GM21717 (cell line): Measurements from ENCODE around the gene DUSP19.

Experiments
- ATAC-seq: cut with Tn5 transposase; IDR thresholded peaks from one replicate; pipeline ENCODE4 v1.9.1; 2021; ENCODE audit warnings: mild to moderate bottlenecking, moderate library complexity; ENCODE audit not compliant: unreplicated experiment

DUSP19 gene

DNA sequence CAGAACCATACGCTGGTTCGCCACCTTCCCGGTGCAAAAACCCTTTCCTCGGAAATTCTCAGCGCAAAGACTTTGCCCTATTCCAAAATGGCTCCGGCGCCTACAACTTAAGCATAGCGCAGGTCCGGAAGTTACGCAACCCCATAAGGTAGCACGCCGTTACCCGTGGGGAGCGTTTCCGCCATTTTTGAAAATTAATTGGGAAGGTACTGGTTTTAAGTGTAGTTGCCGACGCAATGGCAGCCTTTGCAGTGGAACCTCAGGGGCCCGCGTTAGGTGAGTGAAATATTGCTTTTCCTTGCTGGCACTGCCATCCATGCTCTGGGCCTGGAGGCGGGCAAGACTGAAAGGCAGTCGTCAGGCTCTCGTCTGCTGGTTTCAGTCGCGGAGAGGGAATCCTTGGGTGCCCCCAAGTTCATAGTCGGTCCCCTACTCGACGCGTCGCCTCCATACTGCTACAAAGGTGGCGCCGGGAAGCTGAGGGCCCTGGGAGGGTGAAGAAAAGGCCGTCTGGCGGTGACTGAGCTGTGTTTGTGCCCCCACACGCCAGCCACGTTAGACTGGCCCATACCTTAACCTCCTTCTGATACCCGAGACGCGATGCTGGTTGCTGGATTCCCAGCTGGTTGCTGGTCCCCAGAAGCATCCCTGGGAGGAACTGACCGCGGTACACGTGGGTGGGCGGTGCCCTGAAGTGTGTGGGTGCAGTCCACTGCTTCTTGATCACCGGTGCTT lies 45.8 kb downstream of the DUSP19 start, which contains the start of gene NUP35:
Gene NUP35, plus strand, starts transcription at position 222 of the 735 bp plus-strand sequence. Its CDS starts 15 bp downstream, at position 237.
- ATAC-seq = peak; percentile 94

DNA sequence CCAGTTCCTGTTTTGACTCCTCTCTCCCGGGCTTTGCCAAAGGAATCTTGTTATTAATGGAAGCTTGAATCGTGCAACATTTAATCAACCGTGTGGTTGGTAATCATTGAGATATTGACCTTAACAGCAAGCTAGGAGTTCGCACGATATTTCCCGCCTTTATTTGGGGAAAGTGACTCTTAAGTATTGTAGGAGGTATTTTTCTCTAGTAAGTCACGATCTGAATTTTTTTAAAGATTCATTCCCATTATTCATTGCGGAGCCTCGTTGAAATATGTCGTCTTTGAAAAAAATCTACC lies 46.4 kb downstream of the DUSP19 start:
- ATAC-seq = no peak

DNA sequence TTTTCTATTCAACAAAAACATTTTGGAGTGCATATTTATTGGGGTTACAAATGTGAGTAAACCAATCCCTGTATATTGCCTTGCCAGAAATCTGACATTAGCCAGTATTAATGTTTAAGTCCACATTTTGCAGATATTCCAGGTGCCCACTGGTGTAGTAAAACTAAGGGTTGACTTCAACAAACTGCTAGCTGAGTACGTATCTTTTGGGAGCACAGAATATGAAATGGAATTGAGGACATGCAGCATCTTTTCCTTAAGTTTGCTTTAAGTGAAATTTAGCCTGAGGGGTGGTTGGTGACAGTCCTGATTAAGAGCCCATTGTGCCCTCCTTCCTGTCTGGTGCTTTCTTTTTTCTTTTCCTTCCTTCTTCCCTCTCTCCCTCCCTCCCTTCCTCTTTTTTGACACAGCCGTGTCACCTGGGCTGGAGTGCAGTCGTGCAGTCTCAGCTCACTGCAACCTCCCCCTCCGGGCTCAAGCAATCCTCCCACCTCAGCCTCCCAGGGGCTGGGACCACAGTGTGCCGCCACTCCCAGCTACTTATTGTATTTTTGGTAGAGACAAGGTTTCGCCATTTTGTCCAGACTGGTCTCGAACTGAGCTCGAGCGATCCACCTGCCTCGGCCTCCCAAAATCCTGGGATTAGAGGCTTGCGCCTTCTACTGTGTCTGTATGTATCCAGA lies 47.3 kb downstream of the DUSP19 start:
- ATAC-seq = no peak

DNA sequence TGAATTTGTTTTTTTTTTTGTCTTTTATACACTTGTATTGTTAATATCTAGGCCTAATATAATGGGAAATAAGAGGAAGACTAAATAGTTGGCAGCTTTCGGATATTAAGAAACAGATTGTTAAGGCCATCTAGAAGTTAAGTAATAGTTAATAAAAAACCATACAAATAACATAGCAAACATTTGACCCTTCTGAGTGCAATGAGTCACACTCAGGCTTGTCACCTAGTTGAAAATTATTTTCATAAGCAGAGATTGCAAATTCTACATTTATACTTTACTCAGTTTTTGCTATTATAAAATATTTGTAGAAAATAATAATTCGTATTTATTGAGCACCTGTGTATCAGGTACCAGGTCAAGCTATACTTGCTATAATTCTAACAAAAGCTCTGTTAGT lies 48.1 kb downstream of the DUSP19 start:
- no peak for ATAC-seq

DNA sequence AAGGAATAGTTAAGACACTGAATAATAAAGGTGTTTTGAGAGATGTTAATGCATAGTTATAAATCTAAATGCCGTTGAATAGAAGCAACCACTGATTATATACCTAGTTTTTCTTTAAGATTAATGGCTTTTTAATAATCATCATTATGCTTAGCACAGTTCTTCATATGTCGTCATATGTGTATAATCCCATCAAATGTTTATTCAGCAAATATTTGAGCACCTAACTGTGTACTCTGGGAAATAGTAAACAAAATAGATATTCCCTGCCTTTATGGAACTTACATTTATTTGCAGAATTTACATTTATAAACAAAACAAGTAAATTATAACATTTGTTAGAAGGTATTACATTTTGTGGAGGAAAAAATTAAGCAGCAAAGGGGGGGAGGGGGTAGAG lies 55.5 kb downstream of the DUSP19 start:
- no peak for ATAC-seq

DNA sequence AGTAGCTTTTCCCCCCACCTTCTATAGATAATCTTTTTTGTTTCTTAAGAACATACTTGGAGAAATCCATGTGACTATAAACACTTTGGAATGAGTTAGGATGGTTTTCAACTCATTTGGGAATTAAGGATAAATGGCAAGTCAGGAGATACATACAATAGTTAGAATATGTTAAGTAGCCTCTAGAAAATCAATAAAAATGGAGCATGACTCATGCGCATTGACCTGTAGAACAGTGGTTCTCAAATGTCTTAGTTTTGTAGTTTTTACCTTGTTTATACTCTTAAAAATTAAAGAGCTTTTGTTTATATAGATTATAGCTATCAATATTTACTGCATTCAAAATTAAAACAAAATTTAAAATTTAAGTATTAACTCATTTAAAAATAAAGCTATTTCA lies 70.4 kb downstream of the DUSP19 start:
- no peak for ATAC-seq

DNA sequence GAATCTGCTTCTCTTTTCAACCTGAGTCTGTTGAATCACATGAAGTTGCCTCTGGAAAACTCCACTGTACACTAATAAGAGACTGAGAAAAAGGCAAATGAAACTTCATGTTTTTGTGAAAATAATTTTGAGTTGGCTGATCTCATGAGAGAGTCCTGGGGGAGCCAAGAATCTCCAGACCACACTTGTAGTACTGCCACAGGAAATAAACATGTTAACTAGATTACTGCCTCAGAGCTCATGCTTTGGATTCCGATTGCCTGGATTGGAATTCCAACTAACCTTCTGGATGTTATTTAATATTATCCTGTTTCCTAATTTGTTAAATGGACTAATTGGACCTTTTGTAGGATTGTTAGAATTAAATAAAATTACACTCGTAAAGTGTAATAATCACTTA lies 70.9 kb downstream of the DUSP19 start:
- ATAC-seq = no peak
